Measurements from ENCODE around the gene NTM. TPM values are rescaled to one million over a fixed set of nuclear protein-coding genes. Genes with fewer than 3 reads are reported as not detected.

The NTM gene
- total and polyA plus RNA-seq, 2 donors = 3.8 to 27.8 TPM

DNA sequence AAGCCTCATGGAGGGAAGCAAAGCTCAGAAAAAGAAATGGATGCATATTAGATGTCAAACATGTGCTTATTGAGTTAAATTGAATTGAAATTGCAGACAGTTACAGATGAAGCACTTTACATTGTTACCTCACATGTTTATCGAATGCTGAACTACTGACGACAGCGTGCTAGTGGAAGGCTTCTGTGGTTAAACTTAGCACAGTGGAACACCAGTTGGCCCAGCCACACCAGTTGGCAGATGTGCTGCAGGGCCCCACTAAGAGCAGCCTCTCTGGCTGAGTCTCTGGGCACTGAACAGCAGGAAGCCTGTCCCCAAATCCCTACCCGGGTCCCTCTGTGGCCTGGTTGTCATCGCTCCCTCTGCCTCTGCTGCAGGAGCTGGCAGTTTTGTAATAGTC is 242.1 kb downstream of the NTM start:
- 68% methylated on average over 5 of the region's 5 CpGs for WGBS
- no peak for DNase-seq (ENCODE audit: extremely low spot score)
- Histone ChIP-seq H3K27ac (ENCODE audit: low read depth) (no peak overlapping the region), H3K36me3 (ENCODE audit: insufficient read depth) (no peaks in the 10 kb centered on the region), H3K4me1 (ENCODE audit: insufficient read depth) (no peaks in the 10 kb centered on the region), H3K4me3 (ENCODE audit: low read depth, low read length) (no peak overlapping the region)

DNA sequence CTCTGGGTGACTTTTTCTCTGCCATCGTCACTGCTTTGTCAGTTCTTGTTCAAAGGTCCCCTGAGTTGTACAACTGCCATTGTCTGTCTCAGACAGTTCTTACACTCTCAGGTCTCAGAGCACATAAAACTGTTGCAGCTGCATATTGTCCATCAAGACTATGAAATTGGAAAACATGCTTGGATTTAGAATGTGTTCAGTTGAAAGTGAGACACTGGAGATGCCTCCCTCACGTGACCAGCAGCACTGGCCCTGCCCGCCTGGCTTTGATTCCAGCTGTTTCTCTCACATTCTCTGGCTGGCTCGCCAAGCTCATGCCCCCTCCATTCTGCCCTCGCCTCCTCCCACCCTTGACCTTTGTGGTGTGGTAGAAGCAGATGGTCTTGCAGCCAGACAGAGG is 244.2 kb downstream of the NTM start:
- Histone ChIP-seq H3K27ac (ENCODE audit: low read depth) (no peak overlapping the region), H3K36me3 (ENCODE audit: insufficient read depth) (no peaks in the 10 kb centered on the region), H3K4me1 (ENCODE audit: insufficient read depth) (no peaks in the 10 kb centered on the region), H3K4me3 (ENCODE audit: low read depth, low read length) (no peak overlapping the region)
- 49% methylated on average over 5 of the region's 5 CpGs for WGBS
- DNase-seq (ENCODE audit: extremely low spot score) = no peak

DNA sequence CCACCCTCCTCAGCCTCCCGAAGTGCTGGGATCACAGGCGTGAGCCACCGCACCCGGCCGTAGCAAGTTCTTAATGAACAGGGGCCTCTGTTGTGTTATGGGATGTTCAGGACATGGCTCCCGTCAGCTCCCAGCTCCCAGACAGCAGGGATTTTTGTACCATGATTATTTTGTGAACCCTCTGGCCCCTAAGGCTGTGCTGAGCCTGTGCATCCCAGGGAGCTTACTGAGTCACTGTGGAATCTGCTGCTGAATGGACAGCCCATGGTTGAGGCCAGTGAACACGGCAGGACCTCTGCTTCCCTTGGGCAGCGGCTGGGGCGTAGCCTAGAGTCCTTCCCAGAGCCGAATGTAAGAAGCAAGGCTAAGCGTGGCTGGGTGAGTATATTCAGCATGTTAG is 245.2 kb downstream of the NTM start:
- Histone ChIP-seq H3K36me3 (ENCODE audit: insufficient read depth) (no peaks in the 10 kb centered on the region), H3K4me3 (ENCODE audit: low read depth, low read length) (no peak overlapping the region), H3K4me1 (ENCODE audit: insufficient read depth) (no peaks in the 10 kb centered on the region), H3K27ac (ENCODE audit: low read depth) (no peak overlapping the region)
- 81% methylated on average over 11 of the region's 11 CpGs for WGBS
- no peak for DNase-seq (ENCODE audit: extremely low spot score)

DNA sequence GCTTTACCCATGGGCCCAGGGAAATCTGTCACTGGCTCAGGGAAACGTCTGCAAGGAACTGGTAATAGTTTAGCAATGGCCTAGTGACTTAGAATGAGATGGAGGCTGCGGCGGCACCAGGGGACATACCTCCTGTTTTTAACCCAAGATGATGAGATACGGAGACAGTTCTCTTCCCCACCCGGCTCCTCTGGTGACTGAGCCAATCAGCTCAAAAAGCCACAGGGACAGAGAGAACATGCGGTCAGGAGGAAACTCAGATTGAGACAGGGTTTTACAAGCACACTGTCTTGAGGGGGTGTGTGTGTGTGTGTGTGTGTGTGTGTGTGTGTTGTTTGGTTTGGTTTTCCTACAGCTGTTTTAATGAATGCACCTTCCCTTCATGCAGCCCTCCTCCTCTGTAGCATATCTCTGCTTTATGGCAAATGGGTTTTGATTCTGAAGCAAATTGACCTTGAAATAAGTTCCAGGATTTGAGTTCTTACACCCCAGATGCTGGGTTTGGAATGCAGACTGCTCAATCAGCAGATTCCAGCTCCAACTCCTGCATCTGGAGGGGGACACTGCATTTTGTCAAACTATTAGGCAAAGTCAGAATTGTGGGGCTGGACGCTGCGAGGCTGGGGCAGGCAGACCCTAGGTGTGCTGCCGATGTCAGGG is 246.2 kb downstream of the NTM start:
- Histone ChIP-seq H3K4me3 (ENCODE audit: low read depth, low read length) (no peak overlapping the region), H3K36me3 (ENCODE audit: insufficient read depth) (no peaks in the 10 kb centered on the region), H3K4me1 (ENCODE audit: insufficient read depth) (no peaks in the 10 kb centered on the region), H3K27ac (ENCODE audit: low read depth) (no peak overlapping the region)
- 49% methylated on average over 9 of the region's 9 CpGs for WGBS
- DNase-seq (ENCODE audit: extremely low spot score) = peak; percentile 6

DNA sequence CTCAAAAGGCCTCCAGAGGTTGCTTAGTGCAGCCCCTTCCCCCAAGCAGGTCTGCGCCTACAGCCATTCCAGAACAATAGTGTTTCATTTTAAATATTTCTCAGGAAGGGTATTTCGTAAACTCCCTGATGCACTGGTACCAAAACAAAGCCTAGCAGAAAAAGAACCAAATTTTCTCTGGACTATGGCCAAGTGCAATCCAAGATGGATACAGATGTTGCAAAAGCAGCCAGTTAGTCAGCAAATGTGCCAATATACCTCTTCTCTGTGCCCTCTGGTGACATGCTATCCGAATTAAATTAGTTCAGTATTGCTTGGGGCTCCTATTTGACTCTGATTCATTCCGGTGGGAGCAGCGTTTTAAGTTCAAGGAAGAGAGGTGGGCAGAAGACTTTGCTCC is 247.8 kb downstream of the NTM start:
- no peak for DNase-seq (ENCODE audit: extremely low spot score)
- no peaks in the 10 kb centered on the region for H3K4me1 ChIP-seq (ENCODE audit: insufficient read depth)
- WGBS = 81% methylated on average over 5 of the region's 5 CpGs

DNA sequence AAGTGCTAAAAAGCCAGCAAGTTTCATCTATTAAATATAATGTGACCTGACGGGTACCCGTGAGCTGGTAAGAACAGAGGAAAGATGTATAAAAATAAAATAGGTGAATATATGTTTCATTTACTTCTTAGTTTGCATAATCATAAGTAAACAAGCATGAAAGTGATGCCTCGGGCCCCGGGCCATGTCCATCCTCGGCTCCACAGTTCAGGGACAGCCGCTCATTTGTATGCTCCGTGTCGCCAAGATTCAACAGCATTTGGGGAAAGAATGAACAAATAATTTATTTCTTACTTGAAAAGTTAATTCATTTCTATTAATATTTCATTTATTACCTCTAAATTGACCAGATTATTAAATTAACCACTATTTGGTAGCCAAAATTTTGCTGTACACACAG is 251.8 kb downstream of the NTM start:
- Histone ChIP-seq H3K4me1 (ENCODE audit: insufficient read depth) (no peaks in the 10 kb centered on the region), H3K4me3 (ENCODE audit: low read depth, low read length) (no peak overlapping the region), H3K27ac (ENCODE audit: low read depth) (no peak overlapping the region), H3K36me3 (ENCODE audit: insufficient read depth) (no peaks in the 10 kb centered on the region)
- WGBS = 90% methylated on average over 8 of the region's 8 CpGs
- DNase-seq (ENCODE audit: extremely low spot score) = no peak

More for the DNA sequence above, 247.8 kb downstream of the NTM start:
- H3K27ac ChIP-seq (ENCODE audit: low read depth) = no peak overlapping the region
- H3K36me3 ChIP-seq (ENCODE audit: insufficient read depth) = no peaks in the 10 kb centered on the region
- H3K4me3 ChIP-seq (ENCODE audit: low read depth, low read length) = no peak overlapping the region

DNA sequence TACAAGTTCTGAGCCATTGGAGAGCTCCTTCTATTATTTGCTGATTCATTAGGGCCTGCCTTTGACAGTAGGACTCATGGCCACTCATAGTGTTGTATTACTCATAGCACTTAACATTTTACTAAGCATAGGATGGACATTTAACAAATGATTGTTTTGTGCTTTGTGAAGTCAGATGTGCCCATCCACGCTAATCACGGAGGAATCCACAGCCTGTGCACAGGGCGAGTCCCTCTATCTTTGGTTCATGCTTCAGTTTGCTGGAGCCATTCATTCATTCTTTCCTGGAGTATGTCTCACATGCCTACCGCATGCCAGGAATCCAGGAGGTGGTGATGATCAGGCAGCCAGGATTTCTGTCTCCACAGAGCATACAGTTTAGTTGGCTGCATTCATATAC is 254.1 kb downstream of the NTM start:
- Histone ChIP-seq H3K4me3 (ENCODE audit: low read depth, low read length) (no peak overlapping the region), H3K4me1 (ENCODE audit: insufficient read depth) (no peaks in the 10 kb centered on the region), H3K36me3 (ENCODE audit: insufficient read depth) (no peaks in the 10 kb centered on the region), H3K27ac (ENCODE audit: low read depth) (no peak overlapping the region)
- WGBS = 89% methylated on average over 4 of the region's 4 CpGs
- no peak for DNase-seq (ENCODE audit: extremely low spot score)

DNA sequence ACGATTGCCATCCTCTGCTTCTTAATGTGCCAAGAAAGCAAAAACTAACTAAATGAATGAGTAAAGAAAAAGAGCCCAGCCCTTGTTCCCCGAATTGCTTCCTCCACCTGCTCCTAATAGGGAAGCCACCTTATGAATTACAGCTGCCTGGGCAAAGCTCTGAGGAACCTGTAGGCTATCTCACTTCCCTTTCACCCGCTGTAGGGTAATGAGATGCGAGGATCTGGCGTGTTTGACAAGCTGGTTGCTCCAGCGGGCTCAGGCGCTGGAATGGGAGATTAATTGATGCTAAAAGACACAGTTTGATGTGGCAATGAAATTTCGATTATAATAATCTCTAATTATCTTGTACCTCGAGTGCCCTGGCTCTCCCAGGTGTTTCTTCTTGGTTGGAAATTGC is 256.4 kb downstream of the NTM start:
- Histone ChIP-seq H3K4me1 (ENCODE audit: insufficient read depth) (no peaks in the 10 kb centered on the region), H3K36me3 (ENCODE audit: insufficient read depth) (no peaks in the 10 kb centered on the region), H3K27ac (ENCODE audit: low read depth) (no peak overlapping the region), H3K4me3 (ENCODE audit: low read depth, low read length) (no peak overlapping the region)
- no peak for DNase-seq (ENCODE audit: extremely low spot score)
- WGBS = 67% methylated on average over 9 of the region's 9 CpGs

DNA sequence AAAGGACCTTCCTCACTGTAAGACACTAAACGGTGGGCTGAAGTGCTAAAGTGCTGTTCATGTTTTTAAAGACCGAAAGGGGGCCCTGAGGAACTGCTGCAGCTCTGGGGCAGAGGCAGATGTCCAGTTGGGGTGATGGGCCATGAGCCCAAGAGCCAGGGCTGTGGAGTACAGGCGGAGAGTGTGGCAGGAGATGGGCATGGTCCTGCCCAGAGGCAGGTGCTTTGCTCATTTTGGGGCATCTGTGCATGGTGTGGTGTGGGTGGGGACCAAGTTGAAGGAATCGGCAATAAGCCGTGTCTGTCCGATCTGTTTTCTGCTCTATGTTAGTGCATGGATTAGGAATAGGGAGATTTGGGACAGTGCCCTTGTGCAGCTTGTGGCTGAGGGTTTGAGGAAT is 258.3 kb downstream of the NTM start:
- Histone ChIP-seq H3K4me3 (ENCODE audit: low read depth, low read length) (no peak overlapping the region), H3K36me3 (ENCODE audit: insufficient read depth) (no peaks in the 10 kb centered on the region), H3K27ac (ENCODE audit: low read depth) (no peak overlapping the region), H3K4me1 (ENCODE audit: insufficient read depth) (no peaks in the 10 kb centered on the region)
- no peak for DNase-seq (ENCODE audit: extremely low spot score)
- 88% methylated on average over 6 of the region's 6 CpGs for WGBS

DNA sequence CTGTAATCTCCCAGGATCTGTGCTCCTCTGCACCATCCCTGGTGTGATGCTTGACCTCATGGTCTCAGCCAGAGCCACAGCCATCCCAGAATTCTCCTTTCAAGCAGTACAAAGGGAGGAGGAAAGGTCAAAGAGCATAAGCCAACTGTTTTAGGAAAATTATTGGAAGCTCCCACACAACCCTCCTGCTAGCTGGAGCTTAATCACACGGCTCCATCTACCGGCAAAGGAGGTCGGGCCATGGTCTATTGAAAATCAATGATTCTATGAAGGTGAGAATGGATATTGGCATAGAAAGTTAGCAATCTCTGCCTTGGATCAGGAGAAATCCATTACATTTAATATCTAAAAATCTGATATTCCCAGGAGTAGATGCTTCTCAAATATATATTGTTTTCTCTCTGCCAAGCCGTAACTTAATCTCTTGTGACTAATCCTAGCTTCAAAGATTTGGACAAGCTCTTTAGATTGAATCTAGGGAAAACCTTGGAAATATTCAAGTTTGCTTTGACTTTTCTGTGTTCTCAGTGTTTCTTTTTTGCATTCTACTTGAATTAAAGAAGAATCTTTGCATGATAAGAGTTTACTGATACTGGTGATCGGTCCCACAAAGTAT is 259.6 kb downstream of the NTM start:
- DNase-seq (ENCODE audit: extremely low spot score) = no peak
- H3K27ac ChIP-seq (ENCODE audit: low read depth) = no peak overlapping the region
- H3K36me3 ChIP-seq (ENCODE audit: insufficient read depth) = no peaks in the 10 kb centered on the region
- no peaks in the 10 kb centered on the region for H3K4me1 ChIP-seq (ENCODE audit: insufficient read depth)
- 67% methylated on average over 5 of the region's 5 CpGs for WGBS
- no peak overlapping the region for H3K4me3 ChIP-seq (ENCODE audit: low read depth, low read length)

DNA sequence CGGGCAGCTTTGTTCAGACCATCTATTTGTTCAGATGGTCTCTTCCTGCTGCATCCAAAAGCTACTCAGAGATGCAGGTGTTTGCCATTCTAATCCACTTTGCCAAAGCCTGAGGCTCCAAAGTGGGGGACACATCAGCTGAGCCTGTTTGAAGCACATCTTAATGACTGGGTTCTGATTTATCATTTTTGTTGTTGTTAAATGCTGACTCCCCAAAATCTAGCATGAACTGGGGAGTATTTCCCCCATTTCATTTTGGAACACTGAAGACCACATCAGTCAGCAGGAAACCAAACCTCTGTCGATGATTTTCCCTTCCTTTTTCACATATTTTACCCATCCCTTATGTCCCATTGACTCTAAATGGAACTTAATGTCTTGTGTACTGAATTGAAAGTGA is 262.6 kb downstream of the NTM start:
- DNase-seq (ENCODE audit: extremely low spot score) = no peak
- H3K36me3 ChIP-seq (ENCODE audit: insufficient read depth) = no peaks in the 10 kb centered on the region
- no peak overlapping the region for H3K27ac ChIP-seq (ENCODE audit: low read depth)
- no peak overlapping the region for H3K4me3 ChIP-seq (ENCODE audit: low read depth, low read length)
- WGBS = 89% methylated on average over 2 of the region's 2 CpGs
- no peaks in the 10 kb centered on the region for H3K4me1 ChIP-seq (ENCODE audit: insufficient read depth)

DNA sequence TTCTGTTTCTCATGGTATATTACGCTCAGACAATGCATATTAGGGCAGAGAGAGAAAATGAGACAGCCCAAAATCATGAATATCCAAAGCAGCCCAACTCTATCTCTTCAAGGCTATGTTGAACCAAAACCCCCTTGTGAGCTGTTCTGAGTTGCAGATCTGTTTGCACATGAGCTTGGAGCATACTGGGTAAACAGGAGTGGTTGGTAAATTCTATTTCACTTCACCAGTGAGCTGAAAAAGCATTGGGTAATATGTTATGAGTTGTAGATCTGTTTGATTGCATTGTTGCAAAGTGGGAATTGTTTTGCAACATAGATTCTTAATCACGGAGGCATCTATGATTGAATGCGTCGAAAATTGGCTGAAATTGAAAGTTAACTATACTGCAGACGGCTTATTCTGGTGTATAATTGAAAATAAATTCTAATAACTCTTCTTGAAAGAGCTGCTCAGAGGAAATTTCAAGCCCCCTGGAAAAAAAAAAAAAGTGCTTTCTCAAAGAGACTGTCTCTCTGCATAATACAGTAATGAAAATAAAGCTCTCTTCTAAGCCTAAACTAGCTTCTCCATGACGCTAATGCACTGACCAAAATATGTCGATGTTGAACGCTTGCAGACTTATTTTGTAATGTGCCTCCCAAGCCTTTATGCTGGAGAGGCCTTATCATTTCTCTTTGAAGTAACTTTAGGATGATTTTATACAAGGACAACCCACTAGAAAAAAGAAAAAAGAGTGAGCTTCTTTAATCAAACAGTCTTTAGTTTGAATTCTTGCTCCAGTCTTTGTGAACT is 263.7 kb downstream of the NTM start:
- 53% methylated on average over 8 of the region's 8 CpGs for WGBS
- Histone ChIP-seq H3K4me3 (ENCODE audit: low read depth, low read length) (no peak overlapping the region), H3K36me3 (ENCODE audit: insufficient read depth) (no peaks in the 10 kb centered on the region), H3K4me1 (ENCODE audit: insufficient read depth) (no peaks in the 10 kb centered on the region), H3K27ac (ENCODE audit: low read depth) (no peak overlapping the region)
- no peak for DNase-seq (ENCODE audit: extremely low spot score)

DNA sequence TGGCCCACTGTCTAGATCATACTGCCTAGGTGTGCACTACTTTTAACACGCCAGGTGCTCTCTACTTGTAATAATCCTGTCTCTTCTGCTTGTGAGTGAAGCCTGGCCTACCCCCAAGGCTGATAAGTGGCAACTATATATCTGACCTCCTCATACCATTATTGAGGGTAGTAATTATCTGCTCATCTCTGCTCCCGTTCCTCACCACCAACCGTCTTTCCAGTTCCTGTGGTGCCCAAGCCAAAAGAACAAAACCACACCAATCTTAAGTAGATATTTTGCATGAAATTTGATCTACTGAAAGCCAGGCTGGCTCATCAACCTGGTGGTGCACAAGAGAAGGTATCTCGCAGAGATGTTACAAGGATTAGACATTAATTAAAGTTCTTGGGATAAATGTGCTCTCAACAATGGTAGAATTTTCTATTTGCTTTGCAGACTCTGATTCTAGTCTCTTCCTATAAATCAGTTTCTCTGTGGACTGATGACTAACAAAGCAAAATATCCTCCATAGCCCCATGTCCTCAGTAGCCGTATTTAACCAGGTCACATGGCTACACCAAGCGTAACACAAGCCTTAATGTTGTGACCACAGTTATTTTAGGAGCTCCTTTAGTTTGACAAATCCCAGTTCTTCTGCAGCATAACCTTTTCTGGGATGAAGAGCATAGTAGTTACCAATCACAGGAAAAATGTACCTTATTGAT is 267.2 kb downstream of the NTM start:
- no peak for DNase-seq (ENCODE audit: extremely low spot score)
- no peaks in the 10 kb centered on the region for H3K4me1 ChIP-seq (ENCODE audit: insufficient read depth)
- 79% methylated on average over 6 of the region's 6 CpGs for WGBS

DNA sequence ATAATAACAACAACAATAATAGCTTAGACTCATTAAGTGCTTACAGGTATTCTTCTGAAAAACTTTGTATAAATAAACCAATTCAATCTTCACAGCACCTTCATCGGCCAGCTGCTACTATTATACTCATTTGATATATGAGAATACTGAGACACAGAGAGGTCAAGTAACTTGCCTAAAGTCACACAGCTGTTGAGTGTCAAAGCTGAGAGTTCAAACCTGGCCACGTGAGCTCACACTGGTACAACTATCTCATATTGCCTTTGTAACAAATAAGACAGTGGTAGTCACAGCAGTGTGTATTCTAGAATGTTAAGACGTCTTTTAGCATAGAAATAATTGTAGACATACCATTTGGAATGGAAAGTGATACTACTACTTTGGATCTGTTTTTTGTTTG is 268.5 kb downstream of the NTM start:
- Histone ChIP-seq H3K27ac (ENCODE audit: low read depth) (no peak overlapping the region), H3K4me1 (ENCODE audit: insufficient read depth) (no peaks in the 10 kb centered on the region), H3K36me3 (ENCODE audit: insufficient read depth) (no peaks in the 10 kb centered on the region), H3K4me3 (ENCODE audit: low read depth, low read length) (no peak overlapping the region)
- WGBS = 87% methylated on average over 3 of the region's 3 CpGs
- DNase-seq (ENCODE audit: extremely low spot score) = no peak

More for the DNA sequence above, 267.2 kb downstream of the NTM start:
- Histone ChIP-seq H3K36me3 (ENCODE audit: insufficient read depth) (no peaks in the 10 kb centered on the region), H3K27ac (ENCODE audit: low read depth) (no peak overlapping the region), H3K4me3 (ENCODE audit: low read depth, low read length) (no peak overlapping the region)
